ENCODE measurements around the gene STXBP3. TPM values are rescaled to one million over a fixed set of nuclear protein-coding genes. Genes with fewer than 3 reads are reported as not detected.
A peak's percentile ranks its signal among the peaks of the same experiment; 100 is the strongest.

STXBP3 gene
- total RNA-seq, 1 donor, result 68.4 TPM

DNA sequence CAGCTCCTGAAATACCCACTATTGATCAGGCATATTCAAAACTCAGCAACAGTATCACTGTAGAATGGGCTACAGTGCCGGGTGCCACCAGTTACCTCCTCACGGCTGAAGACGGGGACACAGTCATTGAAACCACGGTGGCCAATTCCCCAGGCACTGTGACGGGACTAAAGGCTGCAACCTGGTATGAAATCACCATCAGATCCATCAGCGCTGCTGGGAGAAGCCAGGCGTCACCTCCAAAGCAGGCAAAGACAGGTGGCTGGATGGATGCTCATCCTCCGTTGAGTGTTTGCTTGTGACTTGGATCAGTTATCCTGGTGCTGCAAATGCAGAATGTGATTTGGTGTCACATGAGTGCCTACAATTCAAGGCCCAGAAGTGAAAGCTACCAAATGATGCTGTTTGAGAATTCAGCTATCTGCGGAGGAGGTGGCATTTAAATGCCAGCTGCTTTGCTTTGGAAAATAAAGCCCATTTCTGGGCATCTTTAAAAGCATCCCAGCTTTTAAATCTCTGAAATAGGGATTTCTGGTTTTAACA lies 28.6 kb upstream of the STXBP3 start:
- Histone ChIP-seq H3K4me3 (ENCODE audit: insufficient read depth, low read length) (no peak overlapping the region), H4K20me1 (ENCODE audit: insufficient read depth, low read length) (no peaks in the 10 kb centered on the region), H2AFZ (ENCODE audit: low read length) (no peak overlapping the region), H3K9me3 (ENCODE audit: low read depth, low read length) (no peaks in the 10 kb centered on the region), H3K27me3 (ENCODE audit: insufficient read depth, low read length) (no peaks in the 10 kb centered on the region), H3K4me2 (ENCODE audit: insufficient read depth, low read length) (no peak overlapping the region), H3K36me3 (ENCODE audit: insufficient read depth, low read length) (no peaks in the 10 kb centered on the region), H3K4me1 (ENCODE audit: insufficient read depth, low read length) (peaks cover 51% of the 10 kb centered on the region), H3K27ac (ENCODE audit: low read depth, low read length) (no peak overlapping the region), H3K79me2 (ENCODE audit: insufficient read depth, low read length) (no peaks in the 10 kb centered on the region)
- no peak for DNase-seq (ENCODE audit: insufficient read length, low spot score, missing footprints)
- TF ChIP-seq, protein P1, sequence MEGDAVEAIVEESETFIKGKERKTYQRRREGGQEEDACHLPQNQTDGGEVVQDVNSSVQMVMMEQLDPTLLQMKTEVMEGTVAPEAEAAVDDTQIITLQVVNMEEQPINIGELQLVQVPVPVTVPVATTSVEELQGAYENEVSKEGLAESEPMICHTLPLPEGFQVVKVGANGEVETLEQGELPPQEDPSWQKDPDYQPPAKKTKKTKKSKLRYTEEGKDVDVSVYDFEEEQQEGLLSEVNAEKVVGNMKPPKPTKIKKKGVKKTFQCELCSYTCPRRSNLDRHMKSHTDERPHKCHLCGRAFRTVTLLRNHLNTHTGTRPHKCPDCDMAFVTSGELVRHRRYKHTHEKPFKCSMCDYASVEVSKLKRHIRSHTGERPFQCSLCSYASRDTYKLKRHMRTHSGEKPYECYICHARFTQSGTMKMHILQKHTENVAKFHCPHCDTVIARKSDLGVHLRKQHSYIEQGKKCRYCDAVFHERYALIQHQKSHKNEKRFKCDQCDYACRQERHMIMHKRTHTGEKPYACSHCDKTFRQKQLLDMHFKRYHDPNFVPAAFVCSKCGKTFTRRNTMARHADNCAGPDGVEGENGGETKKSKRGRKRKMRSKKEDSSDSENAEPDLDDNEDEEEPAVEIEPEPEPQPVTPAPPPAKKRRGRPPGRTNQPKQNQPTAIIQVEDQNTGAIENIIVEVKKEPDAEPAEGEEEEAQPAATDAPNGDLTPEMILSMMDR (IDR thresholded peaks at IDR 0.05; ENCODE audit: extremely low read depth, low read depth, low read length), result no peak

DNA sequence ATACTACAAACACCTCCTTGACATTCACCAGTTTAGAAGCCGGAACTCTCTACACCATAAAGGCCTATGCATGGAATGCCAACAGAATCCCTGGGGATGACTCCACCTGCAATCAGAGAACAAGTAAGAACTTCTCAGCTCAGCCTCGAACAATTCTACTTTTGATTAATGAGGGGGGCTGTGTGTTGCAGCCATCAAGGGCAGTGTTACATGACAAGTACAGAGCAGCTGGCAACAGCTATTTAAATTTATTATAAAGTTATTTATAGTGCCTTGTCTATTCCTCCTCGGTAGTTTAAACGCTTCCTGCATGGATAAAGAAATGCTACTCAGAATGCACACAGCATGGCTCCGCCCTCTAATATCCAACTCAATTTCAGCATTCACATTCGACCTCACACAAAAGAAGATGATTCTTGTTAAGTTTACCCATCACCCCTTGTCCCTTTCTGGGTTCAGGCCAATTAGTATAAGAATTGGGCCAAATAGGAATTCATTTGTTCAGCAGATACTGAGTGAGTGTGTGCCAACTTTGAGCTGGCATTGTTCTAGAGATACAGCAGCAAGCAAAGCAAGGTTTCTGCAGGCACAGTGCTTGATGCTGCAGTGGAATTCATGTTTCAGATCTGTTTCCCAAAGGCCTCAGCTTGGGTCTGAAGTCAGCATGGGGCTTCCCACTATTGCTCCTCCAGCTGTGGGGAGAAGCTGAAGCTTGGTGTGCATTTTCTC lies 27.4 kb upstream of the STXBP3 start:
- Histone ChIP-seq H2AFZ (ENCODE audit: low read length) (no peak overlapping the region), H3K4me2 (ENCODE audit: insufficient read depth, low read length) (peak overlapping the region; percentile 77), H3K4me3 (ENCODE audit: insufficient read depth, low read length) (no peak overlapping the region), H3K4me1 (ENCODE audit: insufficient read depth, low read length) (peaks cover 47% of the 10 kb centered on the region), H3K27ac (ENCODE audit: low read depth, low read length) (peak overlapping the region; percentile 93), H3K27me3 (ENCODE audit: insufficient read depth, low read length) (no peaks in the 10 kb centered on the region), H3K36me3 (ENCODE audit: insufficient read depth, low read length) (no peaks in the 10 kb centered on the region), H3K9me3 (ENCODE audit: low read depth, low read length) (no peaks in the 10 kb centered on the region), H4K20me1 (ENCODE audit: insufficient read depth, low read length) (no peaks in the 10 kb centered on the region), H3K79me2 (ENCODE audit: insufficient read depth, low read length) (no peaks in the 10 kb centered on the region)
- no peak for DNase-seq (ENCODE audit: insufficient read length, low spot score, missing footprints)
- TF ChIP-seq, protein P1 (IDR thresholded peaks at IDR 0.05; ENCODE audit: extremely low read depth, low read depth, low read length), result no peak

DNA sequence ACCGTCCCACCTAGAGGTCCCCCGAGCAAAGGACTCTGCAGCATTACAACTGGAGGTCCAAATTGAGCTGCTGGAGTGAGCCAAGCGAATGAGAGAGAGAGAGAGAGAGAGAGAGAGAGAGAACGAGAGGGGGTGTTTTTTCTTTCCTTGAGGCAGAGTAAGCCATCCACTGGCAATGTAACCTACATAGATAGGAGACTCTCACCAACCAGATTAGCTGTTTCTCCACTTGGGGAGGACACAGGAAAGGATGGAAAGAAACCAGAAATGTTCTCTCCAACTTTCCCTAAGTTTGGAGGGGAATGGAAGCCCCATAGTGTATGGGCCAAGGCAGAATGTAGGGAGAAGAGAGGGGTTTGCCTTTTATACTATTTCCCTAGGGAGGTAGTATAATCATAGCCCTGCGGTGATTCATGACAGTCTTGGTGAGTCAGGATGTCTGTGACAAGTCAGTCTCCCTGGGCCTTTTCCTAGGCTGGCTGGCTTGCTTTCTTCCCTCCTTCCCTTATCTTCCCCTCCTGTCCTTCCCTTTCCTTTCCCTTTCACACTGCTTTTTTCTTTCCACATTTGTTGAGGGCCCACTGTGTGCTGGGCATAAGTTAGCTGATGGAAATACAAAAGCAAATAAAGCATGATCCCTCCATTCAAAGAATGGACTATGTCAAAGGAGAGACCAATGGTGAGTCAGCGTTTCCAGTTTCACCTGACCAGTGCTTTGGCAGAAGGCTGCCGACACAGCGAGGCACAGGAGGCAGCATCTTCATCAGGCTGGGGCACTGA lies 26.6 kb upstream of the STXBP3 start:
- H3K27me3 ChIP-seq (ENCODE audit: insufficient read depth, low read length), result no peaks in the 10 kb centered on the region
- H4K20me1 ChIP-seq (ENCODE audit: insufficient read depth, low read length), result no peaks in the 10 kb centered on the region
- H3K79me2 ChIP-seq (ENCODE audit: insufficient read depth, low read length), result no peaks in the 10 kb centered on the region
- no peaks in the 10 kb centered on the region for H3K36me3 ChIP-seq (ENCODE audit: insufficient read depth, low read length)
- H3K27ac ChIP-seq (ENCODE audit: low read depth, low read length), result peak overlapping the region; percentile 93
- H2AFZ ChIP-seq (ENCODE audit: low read length), result peak overlapping the region; percentile 62
- peak overlapping the region; percentile 29 for H3K4me3 ChIP-seq (ENCODE audit: insufficient read depth, low read length)
- H3K4me1 ChIP-seq (ENCODE audit: insufficient read depth, low read length), result peaks cover 47% of the 10 kb centered on the region
- no peaks in the 10 kb centered on the region for H3K9me3 ChIP-seq (ENCODE audit: low read depth, low read length)
- peak overlapping the region; percentile 77 for H3K4me2 ChIP-seq (ENCODE audit: insufficient read depth, low read length)
- peak; percentile 87 for DNase-seq (ENCODE audit: insufficient read length, low spot score, missing footprints)
- TF ChIP-seq, protein P1 (IDR thresholded peaks at IDR 0.05; ENCODE audit: extremely low read depth, low read depth, low read length), result no peak

DNA sequence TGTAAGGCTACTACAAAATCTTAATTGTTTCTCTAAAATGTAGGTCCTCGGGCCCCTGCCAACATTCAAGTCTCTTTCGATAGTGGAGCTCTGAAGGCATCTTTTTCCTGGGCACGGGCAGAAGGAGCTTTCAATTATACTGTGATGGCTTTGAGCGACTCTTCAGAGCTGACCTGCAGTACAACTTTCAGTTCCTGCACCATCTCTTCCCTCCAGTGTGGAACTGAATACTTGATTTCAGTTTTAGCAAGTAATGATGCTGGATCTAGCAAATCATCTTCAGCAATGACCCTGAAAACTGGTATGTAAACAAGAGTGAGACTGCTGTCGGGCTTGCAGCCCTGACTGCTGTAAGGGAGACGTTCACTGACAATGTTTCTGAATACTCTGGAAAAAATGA lies 24.2 kb upstream of the STXBP3 start:
- Histone ChIP-seq H3K4me1 (ENCODE audit: insufficient read depth, low read length) (peaks cover 33% of the 10 kb centered on the region), H2AFZ (ENCODE audit: low read length) (peak overlapping the region; percentile 80), H4K20me1 (ENCODE audit: insufficient read depth, low read length) (no peaks in the 10 kb centered on the region), H3K27me3 (ENCODE audit: insufficient read depth, low read length) (no peaks in the 10 kb centered on the region), H3K36me3 (ENCODE audit: insufficient read depth, low read length) (no peaks in the 10 kb centered on the region), H3K4me3 (ENCODE audit: insufficient read depth, low read length) (peak overlapping the region; percentile 4), H3K79me2 (ENCODE audit: insufficient read depth, low read length) (no peaks in the 10 kb centered on the region), H3K4me2 (ENCODE audit: insufficient read depth, low read length) (peak overlapping the region; percentile 63), H3K27ac (ENCODE audit: low read depth, low read length) (no peak overlapping the region), H3K9me3 (ENCODE audit: low read depth, low read length) (no peaks in the 10 kb centered on the region)
- TF ChIP-seq, protein P1 (IDR thresholded peaks at IDR 0.05; ENCODE audit: extremely low read depth, low read depth, low read length), result no peak
- DNase-seq (ENCODE audit: insufficient read length, low spot score, missing footprints), result no peak
